OCI-LY7 (cell line): Measurements from ENCODE around the gene CDC42BPA. TPM values are rescaled to one million over a fixed set of nuclear protein-coding genes. Genes with fewer than 3 reads are reported as not detected.

Experiments used
- BruUV-seq: library from RNA; stranded (reverse); fragments of 400-500 nt; replicated peaks from 2 replicates; lab custom pipeline; 2021; lab: Mats Ljungman, UMichigan
- CTCF ChIA-PET: fragments of 300-600 bp; sonication (Branson Sonifier 250); formaldehyde crosslinking; loops from one replicate; lab custom pipeline; 2022; ENCODE audit warnings: antibody characterized with exemption; ENCODE audit not compliant: unreplicated experiment; lab: Charles Lee
- POLR2A ChIA-PET: fragments of 300-600 bp; sonication (Branson Sonifier 250); formaldehyde crosslinking; loops from one replicate; lab custom pipeline; 2022; ENCODE audit warnings: antibody characterized with exemption; lab: Charles Lee
- DNase-seq: peaks from one replicate; pipeline ENCODE4 v3.0.0-alpha.2; 2015; ENCODE audit warnings: low spot score
- H2AFZ ChIP-seq: fragments of 200-600 bp; sonication (generic), shearing (Covaris generic); 2 replicates; pipeline ENCODE4 v1.6.1; 2014; ENCODE audit warnings: mild to moderate bottlenecking, antibody characterized with exemption, low read length, moderate library complexity
- H3K27ac ChIP-seq: fragments of 200-600 bp; sonication (generic); 2 replicates; pipeline ENCODE4 v1.5.1; 2014; ENCODE audit warnings: mixed run types, low read depth, mild to moderate bottlenecking, moderate library complexity, low read length, inconsistent platforms; ENCODE audit not compliant: poor library complexity, severe bottlenecking
- H3K36me3 ChIP-seq: fragments of 200-600 bp; sonication (generic); 2 replicates; pipeline ENCODE4 v1.6.1; 2014; ENCODE audit warnings: mild to moderate bottlenecking, antibody characterized with exemption, low read length, moderate library complexity, mixed read lengths; ENCODE audit not compliant: insufficient read depth
- H3K4me1 ChIP-seq: fragments of 200-600 bp; sonication (generic); 2 replicates; pipeline ENCODE4 v1.5.1; 2014; ENCODE audit warnings: mild to moderate bottlenecking, low read length; ENCODE audit not compliant: insufficient read depth, poor library complexity, severe bottlenecking
- H3K4me2 ChIP-seq: fragments of 200-600 bp; sonication (generic); 2 replicates; pipeline ENCODE4 v1.6.1; 2014; ENCODE audit warnings: mild to moderate bottlenecking, low read length
- H3K4me3 ChIP-seq: fragments of 200-600 bp; sonication (generic); 2 replicates; pipeline ENCODE4 v1.5.1; 2014; ENCODE audit warnings: mild to moderate bottlenecking, low read depth, low read length; ENCODE audit not compliant: poor library complexity, severe bottlenecking
- H3K79me2 ChIP-seq: fragments of 200-600 bp; sonication (generic); 2 replicates; pipeline ENCODE4 v1.6.1; 2016; ENCODE audit warnings: low read depth, mild to moderate bottlenecking, low read length, moderate library complexity, mixed read lengths; ENCODE audit not compliant: insufficient read depth
- H3K9me2 ChIP-seq: fragments of 200-600 bp; sonication (generic); 2 replicates; pipeline ENCODE4 v1.6.1; 2016; ENCODE audit warnings: mild to moderate bottlenecking, low read length, mixed read lengths; ENCODE audit not compliant: insufficient read depth
- H3K9me3 ChIP-seq: fragments of 200-600 bp; sonication (generic); 2 replicates; pipeline ENCODE4 v1.6.1; 2014; ENCODE audit warnings: mild to moderate bottlenecking, mixed run types, low read length, mixed read lengths
- H4K20me1 ChIP-seq: fragments of 200-600 bp; sonication (generic); 2 replicates; pipeline ENCODE4 v1.6.1; 2014; ENCODE audit warnings: mild to moderate bottlenecking, antibody characterized with exemption, low read length, moderate library complexity, mixed read lengths; ENCODE audit not compliant: insufficient read depth
- CTCF ChIP-seq: fragments of 200-600 bp; sonication (generic); conservative IDR thresholded peaks from 2 replicates; pipeline ENCODE4 v1.5.1; 2014; ENCODE audit warnings: mild to moderate bottlenecking, antibody characterized with exemption, low read length, moderate library complexity, mixed read lengths
- EZH2phosphoT487 ChIP-seq: fragments of 200-600 bp; sonication (generic); IDR thresholded peaks from 2 replicates; pipeline ENCODE4 v1.6.1; 2018; ENCODE audit warnings: low read depth, borderline replicate concordance, mild to moderate bottlenecking, mixed run types, antibody characterized with exemption, low read length, moderate library complexity, mixed read lengths
- intact Hi-C: fragments of 100-400 bp; cut with micrococcal nuclease; formaldehyde crosslinking; loops from one replicate; pipeline ENCODE4 v1.10.0; 2022; ENCODE audit not compliant: unreplicated experiment
- total RNA-seq, 2 experiments: library from RNA; depleted of rRNA in 1 of 2; stranded (reverse); fragments of >200 nt in 1 of 2; shearing (Covaris generic) in 1 of 2; gene quantifications; 2 replicates each; pipeline ENCODE4 v1.2.3, GENCODE V29; 2014 to 2022

CDC42BPA gene
- total RNA-seq, 2 experiments from 2014 or later = not detected

GRCh38 chr1:227190321-227190720, 128.0 kb downstream of the CDC42BPA start:
- no peaks in the 10 kb centered on the region for H3K79me2 ChIP-seq
- no peaks in the 10 kb centered on the region for H3K4me1 ChIP-seq
- no peaks in the 10 kb centered on the region for H3K9me2 ChIP-seq
- H3K9me3 ChIP-seq = no peaks in the 10 kb centered on the region
- intact Hi-C loops = no loop called here
- BruUV-seq = no TSS peak
- H3K27ac ChIP-seq = no peak overlapping the region
- no peak for DNase-seq
- no peaks in the 10 kb centered on the region for H3K36me3 ChIP-seq
- no peak overlapping the region for H2AFZ ChIP-seq
- no peak for TF ChIP-seq CTCF
- TF ChIP-seq EZH2phosphoT487 = no peak
- ChIA-PET CTCF (no interaction called here), POLR2A (interaction anchor here (1.8 kb wide), 1 partner anchor 20 kb away, joined by 4 read pairs; no protein-coding TSS in a partner anchor)
- H3K4me2 ChIP-seq = no peak overlapping the region
- no peaks in the 10 kb centered on the region for H4K20me1 ChIP-seq
- H3K4me3 ChIP-seq = no peak overlapping the region

GRCh38 chr1:227185291-227185690, 133.0 kb downstream of the CDC42BPA start:
- Histone ChIP-seq H3K4me3 (no peak overlapping the region), H3K9me3 (no peaks in the 10 kb centered on the region), H3K36me3 (no peaks in the 10 kb centered on the region), H3K4me2 (no peak overlapping the region), H3K79me2 (no peaks in the 10 kb centered on the region), H2AFZ (no peak overlapping the region), H3K4me1 (no peaks in the 10 kb centered on the region), H3K27ac (no peak overlapping the region), H3K9me2 (no peaks in the 10 kb centered on the region), H4K20me1 (no peaks in the 10 kb centered on the region)
- ChIA-PET CTCF (no interaction called here), POLR2A (no interaction called here)
- no peak for DNase-seq
- intact Hi-C loops = no loop called here
- no peak for TF ChIP-seq EZH2phosphoT487
- TF ChIP-seq CTCF = no peak
- BruUV-seq = no TSS peak

- no peaks in the 10 kb centered on the region for H3K9me2 ChIP-seq
- no peaks in the 10 kb centered on the region for H4K20me1 ChIP-seq
- H3K9me3 ChIP-seq = no peaks in the 10 kb centered on the region
- TF ChIP-seq CTCF = no peak
- H3K4me3 ChIP-seq = no peak overlapping the region
- no peaks in the 10 kb centered on the region for H3K4me1 ChIP-seq
- intact Hi-C loops = no loop called here
- DNase-seq = no peak
- no peaks in the 10 kb centered on the region for H3K36me3 ChIP-seq
- ChIA-PET POLR2A (interaction anchor here (0.5 kb wide), 1 partner anchor 249 kb away, joined by 3 read pairs; no protein-coding TSS in a partner anchor), CTCF (no interaction called here)
- no peak overlapping the region for H3K4me2 ChIP-seq
- H3K79me2 ChIP-seq = no peaks in the 10 kb centered on the region
- no peak overlapping the region for H3K27ac ChIP-seq
- H2AFZ ChIP-seq = no peak overlapping the region
- no TSS peak for BruUV-seq
These were observed 136.3 kb downstream of the CDC42BPA start for GRCh38 chr1:227182012-227182411.
